LoVo (cell line): Measurements from ENCODE around the gene RRP7A.
"Not testable (repeated sequence)": the region's sequence is repeated elsewhere in the genome, so short reads cannot be mapped to it uniquely, and the experiment has no call there.

Experiments used
- DNase-seq: peaks from one replicate; pipeline ENCODE4 v3.0.0-alpha.2; 2016; ENCODE audit warnings: low spot score

RRP7A gene

DNA sequence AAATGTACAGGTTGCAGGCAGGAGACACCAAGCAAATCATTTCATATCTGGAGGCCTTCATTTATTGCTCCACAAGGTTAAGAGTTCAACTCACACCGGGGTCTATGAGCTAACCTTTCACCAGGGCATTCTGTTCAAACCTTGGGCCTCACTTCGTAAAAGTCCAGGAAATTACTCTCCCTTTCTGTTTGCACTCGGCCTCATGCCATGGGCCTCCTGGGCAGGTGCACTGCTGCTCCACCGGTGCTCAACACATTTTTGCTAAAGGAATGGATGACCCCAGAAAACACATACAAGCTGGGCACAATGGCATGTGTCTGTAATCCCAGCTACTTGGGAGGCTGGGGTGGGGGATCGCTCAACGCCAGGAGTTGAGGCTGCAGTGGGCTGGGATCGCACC, 16.6 kb upstream of the RRP7A start:
- DNase-seq: no peak

DNA sequence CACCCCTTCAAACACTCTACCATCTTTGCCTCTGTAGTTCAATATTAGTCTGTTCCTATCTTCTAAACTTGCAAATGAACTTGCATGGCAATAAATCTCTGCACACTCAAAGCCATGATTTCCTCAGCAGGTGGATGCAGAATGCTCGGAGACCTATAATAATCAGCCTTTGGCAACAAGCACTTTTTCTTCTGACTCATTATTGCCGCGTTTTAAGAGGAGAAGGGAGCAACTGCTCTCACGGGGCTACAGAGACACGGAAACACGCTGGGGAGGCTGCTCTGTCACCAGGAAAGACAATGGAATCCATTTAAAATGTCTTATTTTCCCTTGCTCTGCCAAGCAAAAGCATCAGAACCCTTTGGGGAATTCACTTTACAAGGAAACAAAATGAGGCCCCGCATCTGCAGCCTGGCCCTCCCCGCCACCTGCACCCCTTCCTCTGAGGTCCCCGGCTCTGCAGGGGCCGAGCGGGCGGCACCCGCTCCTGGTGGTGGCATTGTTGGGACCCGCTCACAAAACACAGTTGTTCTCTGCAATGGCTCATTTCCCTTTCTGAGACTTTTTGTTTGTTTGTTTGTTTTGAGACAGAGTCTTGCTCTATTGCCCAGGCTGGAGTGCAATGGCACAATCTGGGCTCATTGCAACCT, 15.6 kb upstream of the RRP7A start:
- not testable (repeated sequence) for DNase-seq

DNA sequence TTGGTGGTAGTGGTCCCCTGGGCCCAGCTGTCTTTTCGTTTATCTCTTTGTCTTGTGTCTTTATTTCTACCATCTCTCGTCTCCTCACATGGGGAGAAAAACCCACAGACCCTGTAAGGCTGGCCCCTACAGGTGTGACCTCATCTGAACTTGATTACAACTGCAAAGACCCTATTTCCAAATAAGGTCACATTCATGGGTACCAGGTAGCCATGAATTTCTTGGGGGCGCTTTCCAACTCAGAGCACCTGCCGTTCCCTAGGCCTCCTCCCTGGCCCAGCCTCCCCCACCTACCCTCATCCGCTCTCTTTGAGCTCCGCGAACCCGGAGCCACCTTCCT, 14.0 kb upstream of the RRP7A start:
- no peak for DNase-seq

DNA sequence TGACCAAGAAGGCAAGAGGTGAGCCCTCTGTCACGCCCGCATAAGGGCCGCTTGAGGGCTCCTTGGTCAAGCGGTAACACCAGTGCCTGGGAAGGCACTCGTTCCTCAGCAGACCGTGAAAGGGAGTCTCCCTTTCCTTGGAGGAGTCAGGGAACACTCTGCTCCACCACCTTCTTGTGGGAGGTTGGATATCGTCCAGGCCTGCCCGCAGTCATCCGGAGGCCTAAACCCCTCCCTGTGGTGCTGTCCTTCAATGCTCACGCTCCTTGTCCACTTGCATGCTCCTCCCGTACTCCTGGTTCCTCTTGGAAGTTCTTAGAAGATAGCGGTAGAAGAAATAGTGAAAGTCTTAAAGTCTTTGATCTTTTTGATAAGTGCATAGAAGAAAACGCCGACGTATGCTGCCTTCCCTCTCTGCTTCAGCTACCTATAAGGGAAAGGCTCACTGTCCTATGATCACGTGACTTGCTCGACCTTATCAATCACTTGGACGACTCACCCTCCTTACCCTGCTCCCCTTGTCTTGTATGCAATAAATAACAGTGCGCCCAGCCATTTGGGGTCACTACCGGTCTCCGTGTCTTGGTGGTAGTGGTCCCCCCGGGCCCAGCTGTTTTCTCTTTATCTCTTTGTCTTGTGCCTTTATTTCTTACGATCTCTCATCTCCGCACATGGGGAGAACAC, 11.9 kb upstream of the RRP7A start:
- not testable (repeated sequence) for DNase-seq

DNA sequence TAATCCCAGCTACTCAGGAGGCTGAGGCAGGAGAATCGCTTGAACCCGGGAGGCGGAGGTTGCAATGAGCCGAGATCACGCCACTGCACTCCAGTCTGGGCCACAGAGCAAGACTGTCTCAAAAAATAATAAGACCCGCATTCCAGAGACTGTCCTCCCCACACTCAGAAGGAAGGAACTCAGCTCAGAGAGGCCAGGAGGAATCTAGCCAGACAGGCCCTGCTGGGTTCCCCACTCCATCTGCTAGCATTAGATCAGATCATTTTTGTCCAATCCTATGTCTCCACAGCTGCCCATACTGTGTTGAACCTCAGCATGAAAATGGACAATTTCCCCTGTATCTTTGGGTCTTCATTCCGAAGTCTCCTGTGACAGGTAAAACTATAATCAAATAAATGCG, 9.8 kb upstream of the RRP7A start:
- not testable (repeated sequence) for DNase-seq

DNA sequence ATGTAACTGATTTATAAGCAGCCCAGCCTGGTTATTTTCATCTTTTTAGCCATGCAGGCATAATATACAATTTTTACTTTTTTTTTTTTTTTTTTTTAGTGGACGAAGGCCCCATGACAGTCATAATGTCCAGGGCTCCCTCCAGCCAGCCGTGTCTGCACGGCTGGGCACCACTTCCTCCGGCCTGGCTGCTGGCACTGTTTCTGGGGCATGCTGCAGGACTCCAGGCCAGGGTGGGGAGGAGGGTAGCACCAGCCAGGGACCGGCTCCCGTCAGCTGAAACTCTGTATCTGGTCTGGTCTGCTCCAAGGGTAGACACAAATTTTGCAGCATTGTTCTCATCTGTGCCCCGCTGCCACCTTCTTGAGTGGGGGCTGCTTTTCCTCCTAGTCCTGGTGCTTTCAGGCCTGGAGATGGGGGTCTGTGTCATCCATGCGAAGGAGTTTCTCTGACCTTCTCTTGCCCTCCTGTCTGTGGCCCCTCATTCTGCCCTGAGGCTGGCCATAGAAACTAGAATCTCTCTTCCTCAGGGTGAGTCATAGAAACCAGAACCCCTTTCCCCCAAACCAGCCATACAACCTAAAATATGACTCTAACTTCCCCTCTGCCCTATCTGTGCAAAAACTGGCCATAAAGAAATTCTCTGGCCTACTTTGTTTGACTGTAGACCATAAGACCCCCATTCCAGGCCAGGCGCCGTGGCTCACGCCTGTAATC, 9.2 kb upstream of the RRP7A start:
- DNase-seq: no peak

DNA sequence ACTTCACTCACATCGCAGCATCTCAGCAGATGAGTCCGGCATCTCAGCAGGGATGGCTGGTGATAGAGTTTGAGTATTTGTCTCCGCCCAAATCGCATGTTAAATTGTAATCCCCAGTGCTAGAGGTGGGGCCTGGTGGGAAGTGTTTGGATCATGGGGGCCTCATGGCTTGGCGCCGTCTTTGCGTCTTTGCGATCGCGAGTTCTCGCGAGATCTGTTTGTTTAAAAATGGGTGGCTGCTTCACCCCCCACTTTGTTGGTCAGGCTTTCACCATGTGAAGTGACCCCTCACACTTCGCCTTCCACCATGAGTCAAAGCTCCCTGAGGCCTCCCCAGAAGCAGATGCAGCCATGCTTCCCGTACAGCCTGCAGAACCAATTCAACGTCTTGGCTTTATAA, 3.0 kb upstream of the RRP7A start:
- DNase-seq: no peak

DNA sequence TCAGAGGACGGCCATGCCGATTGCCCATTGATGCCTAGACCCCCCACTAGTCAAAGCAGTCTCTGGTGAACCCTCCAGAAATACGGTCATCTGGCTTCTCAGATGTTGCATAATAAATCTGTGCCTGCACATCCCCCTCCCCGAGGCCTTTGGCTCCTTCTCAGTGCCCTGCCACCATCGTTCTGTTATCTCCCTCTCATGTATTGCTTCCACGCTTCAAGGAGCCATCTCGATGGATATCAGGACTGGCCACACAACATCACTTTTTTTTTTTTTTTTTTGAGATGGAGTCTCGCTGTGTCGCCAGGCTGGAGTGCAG, 1.6 kb upstream of the RRP7A start:
- no peak for DNase-seq

DNA sequence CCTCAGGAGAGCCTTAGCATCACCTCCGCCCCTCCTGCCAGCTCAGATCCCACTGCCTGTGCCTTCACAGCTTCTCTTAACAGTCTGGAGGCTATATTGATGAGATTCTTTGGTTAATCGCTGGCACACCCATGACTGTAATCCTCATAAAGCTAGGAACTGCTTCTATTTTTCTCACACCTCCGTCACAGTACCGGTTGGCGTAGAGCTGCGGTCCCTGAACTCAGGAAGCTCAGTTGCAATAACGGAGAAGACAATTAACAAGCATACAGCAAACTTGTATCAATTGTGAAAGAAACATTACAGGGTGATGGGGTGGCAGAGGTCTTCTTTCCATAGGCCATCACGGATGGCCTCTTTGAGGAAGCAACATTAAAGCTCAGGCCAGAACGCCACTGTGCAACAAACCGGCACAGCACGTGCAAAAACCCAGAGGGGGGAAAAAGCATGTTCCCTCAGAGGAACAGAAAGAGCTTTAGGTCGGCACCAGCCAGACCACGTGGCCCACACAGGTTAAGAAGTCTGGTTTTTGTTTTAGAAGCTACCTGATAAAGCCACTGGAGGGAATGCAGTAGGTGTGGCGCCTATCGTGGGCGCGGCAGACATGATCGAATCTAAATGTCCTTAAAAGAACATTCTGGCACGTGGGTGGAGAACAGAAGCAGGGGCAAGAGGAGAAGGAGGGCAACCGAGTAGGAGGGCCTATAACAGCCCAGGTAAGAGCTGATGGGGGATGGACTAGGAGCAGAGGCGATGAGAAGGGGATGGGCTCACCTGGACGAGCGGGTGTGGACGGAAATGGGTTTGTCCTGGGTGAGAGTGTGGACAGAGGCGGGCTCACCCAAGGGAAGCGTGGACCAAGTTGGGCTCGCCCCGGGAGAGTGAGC, 715 bp downstream of the RRP7A start:
- DNase-seq: not testable (repeated sequence)

DNA sequence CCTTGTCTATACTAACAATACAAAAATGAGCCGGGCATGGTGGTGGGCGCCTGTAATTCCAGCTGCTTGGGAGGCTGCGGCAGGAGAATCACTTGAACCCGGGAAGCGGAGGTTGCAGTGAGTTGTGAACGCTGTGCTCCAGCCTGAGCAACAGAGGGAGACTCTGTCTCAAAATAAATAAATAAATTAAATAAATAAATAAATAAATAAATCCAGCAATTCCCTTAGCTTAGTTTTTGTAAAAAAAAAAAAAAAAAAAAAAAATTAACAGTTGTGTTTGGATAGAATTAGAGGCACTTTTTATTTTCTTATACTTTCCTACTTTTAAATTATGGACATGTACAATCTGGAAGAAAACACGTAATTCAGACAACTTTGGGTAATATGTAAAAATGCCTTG, 2.5 kb downstream of the RRP7A start:
- not testable (repeated sequence) for DNase-seq

DNA sequence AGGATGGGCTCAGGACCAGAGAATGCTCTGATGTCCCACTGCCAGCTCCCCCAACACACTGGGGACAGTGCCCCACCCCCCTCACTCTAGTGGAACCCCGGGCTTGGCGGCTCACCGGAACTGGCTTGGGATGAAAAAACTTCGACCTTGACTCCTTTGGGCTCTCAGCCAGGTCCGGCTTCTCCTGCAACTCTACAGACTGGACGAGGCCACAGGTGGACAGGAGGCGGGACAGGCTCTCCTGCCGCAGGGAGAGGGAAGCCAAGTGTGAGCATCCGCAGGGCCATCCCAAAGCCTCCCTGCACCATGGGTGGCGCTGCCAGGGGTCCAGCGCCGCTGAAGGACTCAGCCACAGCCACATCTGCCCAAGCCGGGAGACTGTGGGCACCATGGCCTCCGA, 3.7 kb downstream of the RRP7A start:
- no peak for DNase-seq

DNA sequence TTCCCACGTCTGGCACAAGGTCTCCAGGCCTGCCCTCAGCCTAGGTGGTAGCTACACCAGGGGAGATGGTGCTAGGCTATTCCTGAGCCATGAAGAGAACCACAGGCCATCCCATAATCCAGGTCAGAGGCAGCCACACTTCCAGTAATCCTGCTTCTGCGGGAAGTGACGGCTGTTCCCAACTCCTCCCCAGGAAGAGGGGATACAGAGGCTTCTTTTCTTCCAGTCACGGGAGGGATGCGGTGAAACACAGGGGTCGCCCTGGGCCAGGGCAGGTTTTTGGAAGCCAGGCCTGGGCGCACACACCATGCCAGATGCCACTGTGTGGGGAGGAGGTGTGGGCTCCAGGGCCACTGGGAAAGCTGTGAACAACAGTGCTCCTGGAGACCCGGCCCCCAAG, 4.3 kb downstream of the RRP7A start:
- DNase-seq: not testable (repeated sequence)

DNA sequence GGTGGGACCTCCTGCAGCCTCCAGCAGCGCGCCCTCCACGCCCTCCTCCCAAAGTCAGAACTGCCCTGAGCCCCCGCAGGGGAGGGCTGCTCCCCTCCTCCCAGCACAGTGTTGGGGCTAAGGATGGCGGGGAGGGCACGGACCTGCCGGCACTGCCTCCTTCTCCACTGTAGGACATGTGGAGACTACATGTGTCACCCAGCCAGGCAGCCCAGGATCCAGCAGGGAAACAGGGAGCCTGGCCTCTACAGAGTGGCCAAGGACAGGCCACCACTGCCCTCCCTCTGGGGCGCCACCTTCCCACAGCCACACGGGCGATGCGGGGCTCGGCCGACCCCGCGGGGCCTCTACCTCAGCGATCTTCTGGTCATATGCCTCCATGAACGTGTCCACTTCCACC, 5.3 kb downstream of the RRP7A start:
- not testable (repeated sequence) for DNase-seq

DNA sequence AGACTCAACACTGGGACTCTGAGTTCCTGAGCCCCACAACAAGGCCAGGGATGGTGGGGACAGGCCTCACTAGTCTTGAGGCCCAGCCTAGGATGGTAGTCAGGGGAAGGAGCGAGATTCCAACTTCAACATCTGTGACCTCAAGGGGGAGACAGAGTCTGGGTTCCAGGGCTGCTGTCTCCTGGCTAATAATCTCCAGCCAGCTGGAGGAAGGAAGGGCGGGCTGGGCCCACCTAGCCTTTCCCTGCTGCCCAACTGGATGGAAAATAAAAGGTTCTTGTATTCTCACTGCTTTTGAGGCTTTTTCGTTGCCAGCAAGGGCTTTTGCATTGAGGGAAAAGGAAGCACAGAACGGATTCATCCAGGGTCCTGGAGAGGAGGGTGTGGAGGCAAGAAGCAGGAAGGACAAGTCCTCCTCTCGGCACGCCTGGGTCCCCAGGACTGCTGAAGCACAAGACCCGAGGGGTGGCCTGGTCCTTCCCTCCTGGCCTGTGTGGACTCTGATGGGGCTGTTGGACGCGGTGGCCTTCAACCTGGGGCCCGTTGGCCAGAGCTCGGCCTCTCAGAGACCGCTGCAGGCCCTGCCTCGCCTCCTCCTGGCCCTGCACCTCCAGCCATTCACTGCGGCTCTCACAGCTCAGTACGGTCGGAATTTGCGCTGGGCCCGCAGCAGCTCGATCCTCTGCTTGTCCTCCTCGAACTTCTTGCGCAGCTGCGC, 7.2 kb downstream of the RRP7A start:
- DNase-seq: not testable (repeated sequence)

DNA sequence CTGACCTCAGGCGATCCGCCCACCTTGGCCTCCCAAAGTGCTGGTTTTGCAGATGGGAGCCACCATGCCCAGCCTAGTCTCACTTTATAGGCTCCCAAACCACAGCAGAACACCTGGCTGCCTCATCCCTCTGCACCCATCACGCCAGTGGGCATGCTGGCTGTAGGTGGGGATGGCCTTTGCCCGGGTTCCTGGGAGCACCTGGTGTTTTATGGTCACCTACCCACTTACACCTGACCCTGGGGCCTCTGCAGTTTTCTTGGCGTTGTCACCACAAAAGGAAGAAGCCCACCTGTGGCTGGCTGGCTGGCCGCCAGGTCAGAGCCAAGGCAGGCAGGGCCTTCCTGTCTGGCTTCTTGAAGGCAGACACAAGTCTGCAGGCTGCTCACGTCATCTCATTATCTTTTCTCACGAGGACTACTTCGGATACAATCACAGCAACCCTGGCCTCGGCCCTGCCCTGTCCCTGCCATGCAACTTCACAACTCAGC, 8.2 kb downstream of the RRP7A start:
- DNase-seq: no peak

DNA sequence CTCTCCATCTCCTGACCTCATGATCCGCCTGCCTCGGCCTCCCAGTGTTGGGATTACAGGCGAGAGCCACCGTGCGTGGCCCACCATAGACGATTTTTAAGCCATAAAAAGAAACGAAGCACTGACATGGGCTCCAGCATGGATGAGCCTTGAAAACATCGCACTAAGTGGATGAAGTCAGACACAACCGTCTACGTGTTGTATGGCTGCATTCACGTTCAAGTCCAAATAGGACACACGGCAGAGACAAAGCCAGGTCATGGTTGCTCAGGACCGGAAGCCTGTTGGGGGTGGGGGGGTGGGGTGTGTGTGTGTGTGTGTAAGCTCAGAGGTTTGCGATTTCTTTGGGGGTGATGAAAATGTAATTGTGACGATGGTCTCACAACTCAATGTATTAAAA, 10.0 kb downstream of the RRP7A start:
- no peak for DNase-seq

DNA sequence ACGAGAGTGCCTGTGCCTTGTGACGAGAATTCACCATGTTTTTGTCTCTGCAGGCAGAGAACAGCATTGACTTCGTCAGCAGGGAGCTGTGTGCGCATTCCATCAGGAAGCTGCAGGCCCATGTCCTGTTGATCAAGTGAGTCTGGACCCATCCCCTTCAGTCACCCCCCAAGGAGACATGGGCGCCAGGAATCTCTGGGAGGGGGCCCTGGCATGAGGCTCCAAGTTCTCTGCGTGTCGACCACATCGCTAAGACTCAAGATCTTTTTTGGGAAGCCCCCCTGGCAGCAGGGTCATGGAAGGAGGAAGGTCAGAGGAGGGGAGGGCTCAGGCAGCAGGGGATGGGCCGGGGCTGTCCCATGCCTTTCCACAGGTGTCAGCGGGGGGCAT, 10.6 kb downstream of the RRP7A start:
- DNase-seq: not testable (repeated sequence)

DNA sequence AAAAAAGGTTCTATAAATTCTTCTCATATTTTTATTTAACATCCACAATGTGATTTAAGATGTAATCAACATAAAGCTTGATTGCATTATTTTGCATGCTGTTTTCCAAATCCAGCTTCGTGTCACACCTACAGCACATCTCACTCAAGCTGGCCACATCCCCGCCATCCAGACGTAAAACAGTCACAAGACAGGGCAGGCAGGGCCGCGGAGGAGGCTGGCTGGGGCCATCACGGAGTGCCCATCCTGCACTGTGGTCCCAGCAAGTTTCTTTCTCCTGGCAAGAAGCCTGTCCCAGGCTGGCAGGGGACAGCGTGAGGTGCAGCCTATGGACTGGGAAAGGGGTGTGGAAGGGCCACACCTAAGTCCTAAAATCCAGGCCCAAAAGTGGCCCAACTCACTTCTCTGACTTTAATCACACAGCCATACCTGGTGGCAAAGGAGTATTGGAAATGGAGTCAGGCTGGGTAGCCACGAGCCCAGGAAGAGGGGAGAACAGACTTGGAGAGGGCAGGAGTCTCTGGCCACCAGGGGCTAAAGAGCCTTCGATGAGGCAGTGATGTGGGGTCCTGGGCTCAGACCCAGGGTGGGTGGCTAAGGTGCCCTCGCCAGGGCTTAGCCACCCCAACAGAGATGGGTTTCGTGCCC, 11.1 kb downstream of the RRP7A start:
- not testable (repeated sequence) for DNase-seq

DNA sequence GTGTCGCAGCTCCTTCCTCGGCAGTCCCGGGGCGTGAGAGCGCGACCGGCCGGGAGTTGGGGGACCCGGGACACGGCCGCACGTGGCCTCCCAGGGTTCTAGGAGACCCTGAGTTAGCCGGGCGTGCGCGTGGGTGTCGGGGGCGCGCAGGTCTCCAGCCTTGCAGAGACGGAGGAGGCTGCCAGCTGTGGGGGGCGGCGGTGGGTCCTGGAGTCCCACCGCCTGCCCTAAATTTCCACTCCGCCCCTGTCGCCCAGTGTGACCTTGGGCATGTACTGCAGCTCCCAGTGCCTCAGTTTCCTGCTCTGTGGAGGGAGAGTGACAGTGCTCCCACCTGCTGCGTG, 18.8 kb downstream of the RRP7A start:
- DNase-seq: no peak

DNA sequence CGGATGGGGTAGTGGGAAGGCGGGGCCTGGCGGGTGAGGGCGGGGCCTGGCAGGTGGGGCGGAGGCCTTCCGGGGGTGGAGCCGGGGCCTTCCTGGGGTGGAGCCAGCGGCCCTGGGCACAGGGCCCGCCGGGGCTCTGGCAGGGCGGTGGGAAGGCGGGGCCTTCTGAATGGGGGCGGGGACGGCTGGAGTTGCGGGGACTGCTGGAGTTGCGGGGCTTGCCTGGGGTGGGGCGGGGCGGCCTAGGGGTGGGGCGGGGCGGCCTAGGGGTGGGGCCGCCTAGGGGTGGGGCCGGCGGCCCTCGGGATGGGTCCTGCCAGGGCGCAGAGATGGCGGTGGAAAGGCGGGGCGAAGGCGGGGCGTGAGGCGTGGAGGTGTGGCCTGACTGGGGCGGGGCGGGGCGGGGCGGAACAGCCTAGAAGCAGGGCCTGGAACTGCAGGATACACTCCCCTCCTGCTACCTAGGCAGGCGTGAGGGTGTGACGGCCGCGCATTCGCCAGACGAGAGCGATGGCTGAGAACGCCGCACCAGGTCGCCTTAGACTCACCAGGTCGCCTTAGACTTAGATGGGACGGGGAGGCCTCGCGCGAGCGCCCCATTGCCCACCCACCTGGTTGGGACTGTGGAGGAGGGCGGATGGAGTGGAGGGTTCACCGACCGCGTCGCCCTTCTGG, 19.3 kb downstream of the RRP7A start:
- DNase-seq: peak; percentile 56

DNA sequence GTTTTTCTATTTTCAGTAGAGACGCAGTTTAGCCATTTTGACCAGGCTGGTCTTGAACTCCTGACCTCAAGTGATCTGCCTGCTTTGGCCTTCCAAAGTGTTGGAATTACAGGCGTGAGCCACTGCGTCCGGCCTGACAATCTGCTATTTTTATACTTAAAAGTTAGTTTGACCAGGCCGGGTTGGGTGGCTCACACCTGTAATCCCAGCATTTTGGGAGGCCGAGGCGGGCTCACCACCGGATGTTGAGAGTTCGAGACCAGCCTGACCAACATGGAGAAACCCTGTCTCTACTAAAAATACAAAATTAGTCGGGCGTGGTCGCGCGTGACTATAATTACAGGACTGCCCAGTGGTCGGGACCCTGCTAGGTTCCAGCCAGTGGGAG, 19.8 kb downstream of the RRP7A start:
- not testable (repeated sequence) for DNase-seq
